ENCODE data around the gene ROBO2.

Gene ROBO2

GRCh38 chr3:77655396-77655795, 615.5 kb downstream of the ROBO2 start:
- TF ChIP-seq, protein P1, sequence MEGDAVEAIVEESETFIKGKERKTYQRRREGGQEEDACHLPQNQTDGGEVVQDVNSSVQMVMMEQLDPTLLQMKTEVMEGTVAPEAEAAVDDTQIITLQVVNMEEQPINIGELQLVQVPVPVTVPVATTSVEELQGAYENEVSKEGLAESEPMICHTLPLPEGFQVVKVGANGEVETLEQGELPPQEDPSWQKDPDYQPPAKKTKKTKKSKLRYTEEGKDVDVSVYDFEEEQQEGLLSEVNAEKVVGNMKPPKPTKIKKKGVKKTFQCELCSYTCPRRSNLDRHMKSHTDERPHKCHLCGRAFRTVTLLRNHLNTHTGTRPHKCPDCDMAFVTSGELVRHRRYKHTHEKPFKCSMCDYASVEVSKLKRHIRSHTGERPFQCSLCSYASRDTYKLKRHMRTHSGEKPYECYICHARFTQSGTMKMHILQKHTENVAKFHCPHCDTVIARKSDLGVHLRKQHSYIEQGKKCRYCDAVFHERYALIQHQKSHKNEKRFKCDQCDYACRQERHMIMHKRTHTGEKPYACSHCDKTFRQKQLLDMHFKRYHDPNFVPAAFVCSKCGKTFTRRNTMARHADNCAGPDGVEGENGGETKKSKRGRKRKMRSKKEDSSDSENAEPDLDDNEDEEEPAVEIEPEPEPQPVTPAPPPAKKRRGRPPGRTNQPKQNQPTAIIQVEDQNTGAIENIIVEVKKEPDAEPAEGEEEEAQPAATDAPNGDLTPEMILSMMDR (IDR thresholded peaks at IDR 0.05) = no peak

- TF ChIP-seq, protein P1 (IDR thresholded peaks at IDR 0.05) = no peak
These were observed 620.8 kb downstream of the ROBO2 start for GRCh38 chr3:77660718-77661117.

DNA sequence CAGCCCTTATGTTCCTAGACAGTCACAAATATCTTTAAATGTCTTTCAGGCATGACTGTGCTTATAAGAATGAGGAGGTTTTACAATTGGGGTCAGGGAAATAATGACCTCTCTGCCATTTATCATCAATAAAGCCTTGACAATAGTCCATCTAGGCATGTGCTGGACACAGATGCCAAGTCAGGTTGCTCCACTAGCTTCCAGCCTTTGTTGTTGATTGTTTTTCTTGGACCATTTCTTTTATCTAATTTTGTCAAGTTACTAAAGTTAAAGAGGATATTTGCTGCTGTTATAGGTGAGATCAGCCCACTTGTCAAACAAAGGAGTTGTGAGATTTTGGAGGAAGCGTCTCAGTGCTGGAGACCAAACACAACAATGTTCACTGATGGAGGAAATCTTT, 628.0 kb downstream of the ROBO2 start:
- TF ChIP-seq, protein P1 (IDR thresholded peaks at IDR 0.05) = no peak

GRCh38 chr3:77668376-77668775, 628.5 kb downstream of the ROBO2 start:
- TF ChIP-seq, protein P1 (IDR thresholded peaks at IDR 0.05) = no peak

DNA sequence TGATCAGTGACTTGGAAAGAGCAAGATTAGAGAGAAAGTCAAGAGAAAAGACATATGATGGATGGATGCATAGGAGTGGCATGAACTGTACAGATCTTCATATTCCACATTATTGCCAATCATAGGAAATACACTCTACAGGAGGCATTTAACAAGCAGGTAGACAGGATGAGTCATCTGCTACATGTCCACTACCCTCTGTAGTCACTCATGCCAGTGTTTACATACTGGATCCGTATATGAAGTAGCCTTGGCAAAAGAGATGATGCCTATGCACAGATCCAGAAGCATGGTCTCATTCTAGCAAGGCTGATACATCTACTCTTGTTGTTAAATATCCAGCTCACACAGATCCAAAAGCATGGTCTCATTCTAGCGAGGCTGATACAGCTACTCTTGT, 632.1 kb downstream of the ROBO2 start:
- TF ChIP-seq, protein P1 (IDR thresholded peaks at IDR 0.05) = no peak

- TF ChIP-seq, protein P1 (IDR thresholded peaks at IDR 0.05) = no peak
These were observed 642.3 kb downstream of the ROBO2 start for GRCh38 chr3:77682162-77682561.

GRCh38 chr3:77684115-77684514, 644.2 kb downstream of the ROBO2 start:
- TF ChIP-seq, protein P1 (IDR thresholded peaks at IDR 0.05) = no peak

DNA sequence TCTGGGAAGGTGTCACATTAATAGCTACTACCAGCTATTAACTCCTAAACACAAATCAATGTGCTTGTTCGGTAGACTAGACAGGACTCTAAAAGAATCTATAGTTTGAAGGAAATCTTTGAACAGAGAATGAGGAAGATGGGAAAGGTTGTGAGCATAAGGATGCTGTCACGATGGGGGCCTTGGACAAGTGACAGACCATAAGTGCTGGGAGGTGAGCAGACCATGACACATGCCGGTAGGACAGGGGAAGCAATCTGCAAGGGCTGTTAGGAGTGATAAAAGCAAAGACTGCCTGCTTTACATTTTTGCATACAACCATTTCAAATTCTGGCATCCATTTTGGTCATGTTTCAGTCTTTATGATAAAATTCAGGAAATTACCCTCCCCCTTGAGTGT, 645.8 kb downstream of the ROBO2 start:
- TF ChIP-seq, protein P1 (IDR thresholded peaks at IDR 0.05) = no peak
